Endodermal cell (in vitro differentiated cells): ENCODE results near the gene LECT2. TPM values are rescaled to one million over a fixed set of nuclear protein-coding genes. Genes with fewer than 3 reads are reported as not detected.
A peak's percentile ranks its signal among the peaks of the same experiment; 100 is the strongest.

ENCODE experiments used
- DNase-seq: peaks from one replicate; pipeline ENCODE4 v3.0.0-alpha.2; 2017
- H3K27ac ChIP-seq: 2 replicates; pipeline ENCODE4 v1.5.1; 2013; ENCODE audit warnings: mild to moderate bottlenecking, low read depth, low read length, moderate library complexity
- H3K27me3 ChIP-seq: 2 replicates; pipeline ENCODE4 v1.6.1; 2013; ENCODE audit warnings: mild to moderate bottlenecking, low read length, moderate library complexity; ENCODE audit not compliant: insufficient read depth, control insufficient read depth, poor library complexity, severe bottlenecking
- H3K36me3 ChIP-seq: 2 replicates; pipeline ENCODE4 v1.7.0; 2013; ENCODE audit warnings: mild to moderate bottlenecking, low read length, moderate library complexity; ENCODE audit not compliant: control insufficient read depth, insufficient read depth
- H3K4me1 ChIP-seq: one replicate; pipeline ENCODE4 v1.7.0; 2013; ENCODE audit warnings: low read length; ENCODE audit not compliant: control insufficient read depth, insufficient read depth
- H3K4me3 ChIP-seq: 2 replicates; pipeline ENCODE4 v1.5.1; 2013; ENCODE audit warnings: mild to moderate bottlenecking, low read length, moderate library complexity
- H3K9ac ChIP-seq: 2 replicates; pipeline ENCODE4 v1.6.1; 2013; ENCODE audit warnings: mild to moderate bottlenecking, low read length, moderate library complexity; ENCODE audit not compliant: poor library complexity, severe bottlenecking; ENCODE audit errors: extremely low read depth
- H3K9me3 ChIP-seq: 2 replicates; pipeline ENCODE4 v1.6.1; 2013; ENCODE audit warnings: mild to moderate bottlenecking, low read length, moderate library complexity; ENCODE audit not compliant: control insufficient read depth
- H3K27ac Mint-ChIP-seq: 2 replicates; pipeline ENCODE4 v1.8.0; 2020; ENCODE audit warnings: mixed read lengths
- H3K27me3 Mint-ChIP-seq: 2 replicates; pipeline ENCODE4 v1.8.0; 2021; ENCODE audit warnings: mild to moderate bottlenecking, mixed read lengths; ENCODE audit not compliant: insufficient read depth
- H3K36me3 Mint-ChIP-seq: 2 replicates; pipeline ENCODE4 v1.8.0; 2020; ENCODE audit warnings: low read depth, mixed read lengths
- H3K4me1 Mint-ChIP-seq: 2 replicates; pipeline ENCODE4 v1.8.0; 2020; ENCODE audit warnings: mixed read lengths
- H3K4me3 Mint-ChIP-seq: 2 replicates; pipeline ENCODE4 v1.8.0; 2020; ENCODE audit warnings: mild to moderate bottlenecking, moderate library complexity, mixed read lengths
- H3K9me3 Mint-ChIP-seq: 2 replicates; pipeline ENCODE4 v1.8.0; 2020; ENCODE audit warnings: mild to moderate bottlenecking, mixed read lengths
- WGBS, 2 experiments: methylation state at CpG; one replicate each; pipeline versions ENCODE4 v1.1.5 to v1.1.7; 2013; ENCODE audit warnings: missing lambda C conversion rate in 2 of 2, mixed read lengths in 1 of 2; ENCODE audit not compliant: insufficient coverage in 1 of 2, insufficient read length in 1 of 2; 5-methylcytosine and 5-hydroxymethylcytosine counted together
- total RNA-seq, 2 donors: library from RNA; stranded (reverse); fragmentation: NEBNext Ultra II Directional in 1 of 2; extraction: Animal tissue kit (Norgen Biotek cat#: 25700) in 1 of 2; gene quantifications; 2 replicates in 1 of 2; 3 replicates in 1 of 2; pipeline ENCODE4 v1.2.1, GENCODE V29; 2021
- TF ChIP-seq, protein P1 (sequence below): fragments of 200-600 bp; sonication (generic); conservative IDR thresholded peaks from 2 replicates; pipeline ENCODE4 v1.5.0; 2021; ENCODE audit warnings: antibody characterized with exemption, mild to moderate bottlenecking

The LECT2 gene
- total RNA-seq, 2 donors from 2014 or later, result not detected

DNA sequence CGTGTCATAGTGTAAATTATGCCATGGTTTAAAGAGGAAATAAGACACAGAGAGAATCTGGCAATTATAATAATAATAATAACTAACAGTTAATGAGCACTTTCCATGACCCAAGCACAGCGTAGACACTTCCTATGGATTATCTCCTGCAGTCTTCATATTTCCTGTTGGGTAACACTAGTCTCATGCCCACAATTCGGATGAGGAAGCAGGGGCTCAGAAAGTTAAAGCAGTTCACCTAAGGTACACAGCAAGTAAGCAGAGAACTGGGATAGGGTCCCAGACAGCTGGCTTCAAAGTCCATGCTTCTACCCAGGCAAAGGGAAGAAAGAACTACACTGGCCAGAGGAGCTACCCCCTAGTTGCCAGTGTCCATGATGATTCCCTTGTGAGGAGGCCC, 46.1 kb upstream of the LECT2 start:
- Histone ChIP-seq H3K27me3 (no peaks in the 10 kb centered on the region), H3K4me3 (no peak overlapping the region), H3K9me3 (no peaks in the 10 kb centered on the region), H3K4me1 (no peaks in the 10 kb centered on the region), H3K9ac (no peak overlapping the region), H3K27ac (no peak overlapping the region), H3K36me3 (no peaks in the 10 kb centered on the region)
- WGBS, 2 experiments, result 92 to 100% methylated on average over 1 to 2 of the region's 3 CpGs
- H3K36me3 Mint-ChIP-seq, result no peaks in the 10 kb centered on the region
- H3K27ac Mint-ChIP-seq, result no peak overlapping the region
- no peak overlapping the region for H3K4me3 Mint-ChIP-seq
- no peaks in the 10 kb centered on the region for H3K4me1 Mint-ChIP-seq
- no peaks in the 10 kb centered on the region for H3K9me3 Mint-ChIP-seq
- no peak for DNase-seq
- TF ChIP-seq, protein P1, sequence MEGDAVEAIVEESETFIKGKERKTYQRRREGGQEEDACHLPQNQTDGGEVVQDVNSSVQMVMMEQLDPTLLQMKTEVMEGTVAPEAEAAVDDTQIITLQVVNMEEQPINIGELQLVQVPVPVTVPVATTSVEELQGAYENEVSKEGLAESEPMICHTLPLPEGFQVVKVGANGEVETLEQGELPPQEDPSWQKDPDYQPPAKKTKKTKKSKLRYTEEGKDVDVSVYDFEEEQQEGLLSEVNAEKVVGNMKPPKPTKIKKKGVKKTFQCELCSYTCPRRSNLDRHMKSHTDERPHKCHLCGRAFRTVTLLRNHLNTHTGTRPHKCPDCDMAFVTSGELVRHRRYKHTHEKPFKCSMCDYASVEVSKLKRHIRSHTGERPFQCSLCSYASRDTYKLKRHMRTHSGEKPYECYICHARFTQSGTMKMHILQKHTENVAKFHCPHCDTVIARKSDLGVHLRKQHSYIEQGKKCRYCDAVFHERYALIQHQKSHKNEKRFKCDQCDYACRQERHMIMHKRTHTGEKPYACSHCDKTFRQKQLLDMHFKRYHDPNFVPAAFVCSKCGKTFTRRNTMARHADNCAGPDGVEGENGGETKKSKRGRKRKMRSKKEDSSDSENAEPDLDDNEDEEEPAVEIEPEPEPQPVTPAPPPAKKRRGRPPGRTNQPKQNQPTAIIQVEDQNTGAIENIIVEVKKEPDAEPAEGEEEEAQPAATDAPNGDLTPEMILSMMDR, result no peak
- H3K27me3 Mint-ChIP-seq, result peaks cover 5% of the 10 kb centered on the region

DNA sequence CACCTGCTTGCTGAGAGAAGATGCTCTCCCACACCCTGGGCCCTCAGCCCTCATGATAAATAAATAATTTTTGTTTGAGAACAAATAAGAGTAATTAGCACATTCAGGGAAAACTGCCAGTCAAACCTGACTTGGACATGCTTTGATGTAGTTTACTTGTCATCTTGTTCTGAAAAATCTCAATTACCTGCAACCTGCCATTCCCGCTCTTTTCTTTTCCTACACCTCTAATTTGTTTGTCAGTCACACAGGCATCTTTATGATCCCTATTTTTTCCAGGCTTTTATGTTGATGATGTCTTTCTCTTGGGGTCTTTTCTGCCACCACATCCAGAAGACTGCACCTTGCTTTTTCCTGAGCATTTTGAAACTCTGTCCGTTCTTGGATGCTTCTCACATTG, 45.4 kb upstream of the LECT2 start:
- Histone ChIP-seq H3K36me3 (no peaks in the 10 kb centered on the region), H3K4me1 (no peaks in the 10 kb centered on the region), H3K9me3 (no peaks in the 10 kb centered on the region), H3K27me3 (no peaks in the 10 kb centered on the region), H3K4me3 (no peak overlapping the region), H3K27ac (no peak overlapping the region), H3K9ac (no peak overlapping the region)
- Mint-ChIP-seq H3K4me1 (no peaks in the 10 kb centered on the region), H3K9me3 (no peaks in the 10 kb centered on the region), H3K27ac (no peak overlapping the region), H3K4me3 (no peak overlapping the region), H3K27me3 (peaks cover 8% of the 10 kb centered on the region), H3K36me3 (no peaks in the 10 kb centered on the region)
- DNase-seq, result peak; percentile 9
- TF ChIP-seq, protein P1, result no peak
- 91 to 100% methylated on average over 2 of the region's 2 CpGs for WGBS, 2 experiments

DNA sequence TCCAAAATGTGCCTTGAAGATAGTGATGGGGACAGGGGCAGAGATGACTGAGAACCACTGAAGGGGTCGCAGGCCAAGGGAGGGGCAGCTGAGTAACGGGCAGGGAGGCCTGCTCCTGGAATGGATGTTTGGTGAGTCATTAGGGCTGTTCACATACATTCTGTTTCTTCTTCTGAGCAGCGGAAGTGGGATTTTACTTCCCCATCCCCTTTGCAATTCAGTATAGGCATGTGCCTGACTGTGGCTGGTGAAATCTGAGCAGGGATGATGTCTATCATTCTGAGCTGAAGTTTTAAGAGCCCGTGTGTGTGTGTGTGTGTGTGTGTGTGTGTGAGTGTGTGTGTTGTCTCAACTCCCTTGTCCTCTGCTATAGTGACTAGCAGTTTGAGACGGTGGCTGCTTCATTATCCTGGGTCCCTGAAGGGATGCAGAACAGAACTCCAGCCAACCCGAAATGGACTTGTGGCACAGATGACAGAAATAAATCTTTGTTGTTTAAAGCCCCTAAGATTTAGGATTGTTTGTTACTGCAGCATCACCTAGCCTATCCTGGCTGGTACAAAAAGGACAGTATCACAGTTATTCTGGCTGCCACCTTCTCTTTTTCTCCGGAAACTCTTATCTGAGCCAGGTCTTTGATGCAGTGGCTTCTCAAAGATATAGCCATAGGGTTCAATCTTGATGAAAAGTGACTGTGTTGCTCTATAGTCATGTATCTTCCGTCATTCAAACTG, 44.8 kb upstream of the LECT2 start:
- Mint-ChIP-seq H3K36me3 (no peaks in the 10 kb centered on the region), H3K4me1 (no peaks in the 10 kb centered on the region), H3K4me3 (no peak overlapping the region), H3K27me3 (peaks cover 12% of the 10 kb centered on the region), H3K9me3 (no peaks in the 10 kb centered on the region), H3K27ac (no peak overlapping the region)
- TF ChIP-seq, protein P1, result no peak
- Histone ChIP-seq H3K9me3 (no peaks in the 10 kb centered on the region), H3K36me3 (no peaks in the 10 kb centered on the region), H3K27me3 (no peaks in the 10 kb centered on the region), H3K9ac (no peak overlapping the region), H3K27ac (no peak overlapping the region), H3K4me1 (no peaks in the 10 kb centered on the region), H3K4me3 (no peak overlapping the region)
- 87 to 89% methylated on average over 4 to 8 of the region's 8 CpGs for WGBS, 2 experiments
- DNase-seq, result peak; percentile 32
